ENCODE data around the gene MAPK8.
A peak's percentile ranks its signal among the peaks of the same experiment; 100 is the strongest.

The MAPK8 gene

GRCh38 chr10:48464871-48465736, 158.6 kb downstream of the MAPK8 start:
- DNase-seq = no peak

DNA sequence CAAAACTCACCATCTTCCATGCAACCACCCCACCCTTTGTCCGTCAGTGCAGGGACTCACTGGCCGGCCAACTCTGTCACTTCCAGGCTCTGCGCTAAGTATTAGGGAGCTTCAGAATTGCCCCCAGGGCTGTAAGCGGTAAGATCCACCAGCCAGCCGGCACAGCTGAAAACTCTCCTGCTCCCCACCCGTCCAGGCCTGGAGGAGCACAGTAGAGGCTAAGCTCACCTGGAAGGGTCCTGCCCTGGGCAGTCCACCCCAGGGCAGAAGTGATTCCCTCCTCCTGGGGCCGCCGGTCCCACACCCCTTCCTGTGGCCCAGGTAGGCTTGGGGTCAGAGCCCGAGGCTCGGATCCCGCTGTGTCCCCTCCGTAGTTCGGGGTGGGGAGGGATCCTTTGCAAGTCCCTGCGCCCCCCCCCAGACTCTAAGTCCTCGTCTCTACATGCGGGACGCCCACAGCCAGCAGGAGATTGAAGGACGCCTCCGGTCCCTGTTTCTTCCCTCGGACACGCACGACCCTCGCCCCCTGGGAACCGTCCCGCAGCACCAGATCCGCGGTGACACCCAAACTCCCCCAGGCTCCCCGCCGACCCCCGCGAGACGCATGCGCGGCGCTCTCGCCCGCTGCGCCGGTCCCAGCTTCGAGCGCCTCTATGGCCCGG, 159.5 kb downstream of the MAPK8 start:
- no peak for DNase-seq

- no peak for DNase-seq
Measured at GRCh38 chr10:48466611-48467240, 160.2 kb downstream of the MAPK8 start.

GRCh38 chr10:48467669-48468068, 161.2 kb downstream of the MAPK8 start:
- DNase-seq = no peak

- peak in 1 of 2 donors; percentile 9 for DNase-seq
Measured at GRCh38 chr10:48468130-48468790, 161.8 kb downstream of the MAPK8 start.

DNA sequence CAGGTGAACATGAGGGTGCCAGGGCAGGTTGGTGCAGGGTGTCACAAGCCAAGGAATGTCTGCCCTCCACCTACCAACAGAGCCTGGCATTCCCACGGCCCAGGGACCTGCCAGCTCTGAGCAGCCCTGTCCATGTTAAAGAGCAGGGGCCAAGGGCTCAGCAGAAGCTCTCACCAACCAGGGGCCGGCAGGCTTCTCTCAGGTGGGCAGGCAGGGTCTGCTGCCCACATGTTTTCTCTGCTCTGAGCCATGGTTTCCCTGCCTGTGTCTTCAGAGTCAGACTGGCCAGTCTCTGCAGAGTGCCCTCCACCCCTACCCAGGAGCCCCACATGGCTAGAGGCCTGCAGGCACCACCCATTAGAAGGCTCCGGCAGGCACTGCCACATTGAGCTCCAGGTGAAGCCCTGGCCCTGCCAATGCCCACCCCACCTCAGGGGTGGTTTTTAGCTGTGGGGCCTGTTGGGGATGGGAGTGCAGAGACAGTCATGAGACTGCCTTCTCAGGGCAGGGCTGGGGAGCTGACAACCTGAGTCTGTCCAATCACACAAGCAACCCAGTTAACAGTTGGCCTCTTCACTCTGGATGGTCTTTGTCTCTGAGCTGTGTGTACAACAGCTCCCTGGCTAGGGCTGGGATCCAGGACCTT, 162.5 kb downstream of the MAPK8 start:
- peak in 1 of 2 donors; percentile 14 for DNase-seq

DNA sequence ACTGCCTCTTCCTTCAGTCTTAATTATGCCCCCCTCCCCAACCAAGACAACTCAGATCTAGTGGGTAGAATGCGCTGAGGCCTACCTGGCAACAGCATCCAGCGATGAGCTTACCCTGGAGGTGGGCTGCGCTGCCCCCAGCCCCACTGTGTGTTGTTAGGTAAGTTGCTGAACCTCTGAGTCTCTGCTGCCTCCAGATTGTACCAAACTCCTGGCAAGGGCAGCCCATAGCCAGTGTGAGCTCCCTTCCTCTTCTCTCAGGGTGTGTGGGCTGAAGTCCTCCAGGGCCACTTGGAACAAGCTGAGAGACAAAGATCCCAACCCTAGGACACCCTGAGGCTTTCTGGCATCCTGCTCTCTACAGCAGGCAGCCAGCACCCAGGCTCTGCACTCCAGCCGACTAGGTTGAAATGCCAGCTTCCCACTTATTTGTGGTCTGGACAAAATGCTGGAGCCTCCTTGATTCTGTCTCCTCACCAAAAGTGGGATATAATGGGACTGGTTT, 163.1 kb downstream of the MAPK8 start:
- peak in 1 of 2 donors; percentile 3 for DNase-seq

- peak in 1 of 2 donors; percentile 8 for DNase-seq
Measured at GRCh38 chr10:48470115-48470892, 163.8 kb downstream of the MAPK8 start.

DNA sequence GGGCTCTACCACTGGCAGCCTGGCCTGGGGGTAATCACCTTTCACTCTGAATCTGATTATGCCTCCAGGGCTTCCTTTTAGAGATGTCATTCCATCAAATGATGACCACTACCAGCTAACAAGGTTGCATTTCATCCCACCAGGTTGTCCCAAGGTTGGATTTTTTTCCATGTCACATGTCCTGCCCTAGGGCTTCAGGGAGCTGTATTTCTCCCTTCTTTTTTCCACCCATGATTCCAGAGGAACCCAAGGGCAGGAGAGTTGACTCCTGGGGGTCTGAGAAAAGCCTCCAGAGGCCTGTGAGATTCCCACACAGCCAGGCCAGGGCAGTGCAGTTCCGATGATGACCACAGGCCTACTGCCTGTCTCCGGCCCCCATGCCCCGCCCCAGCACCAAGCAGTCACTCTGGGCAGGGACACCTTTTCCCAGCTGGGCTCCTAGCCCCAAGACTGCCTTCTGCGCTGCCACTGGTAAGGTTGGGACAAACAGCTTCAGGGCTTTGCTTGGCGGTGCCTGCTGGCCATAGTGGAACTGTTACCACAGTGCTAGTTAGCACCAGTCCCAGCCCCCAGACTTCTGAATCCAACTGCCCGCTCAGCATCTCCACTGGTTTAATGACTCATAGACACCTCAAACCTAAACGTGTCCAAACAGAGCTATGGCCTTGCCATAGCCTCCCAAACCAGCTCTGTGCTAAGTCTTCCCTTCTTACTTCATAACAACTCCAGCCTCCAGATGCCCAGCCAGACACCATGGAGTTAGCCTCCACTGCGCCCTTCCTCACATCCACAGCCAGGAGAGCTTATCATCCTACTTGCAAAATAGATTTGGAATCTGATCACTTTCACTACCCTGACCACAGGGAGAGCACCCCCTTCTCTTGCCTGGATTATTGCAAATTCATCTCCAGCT, 164.7 kb downstream of the MAPK8 start:
- peak in 1 of 2 donors; percentile 3 for DNase-seq

- no peak for DNase-seq
Measured at GRCh38 chr10:48472501-48473069, 166.1 kb downstream of the MAPK8 start.

GRCh38 chr10:48473704-48474103, 167.2 kb downstream of the MAPK8 start:
- DNase-seq = no peak

DNA sequence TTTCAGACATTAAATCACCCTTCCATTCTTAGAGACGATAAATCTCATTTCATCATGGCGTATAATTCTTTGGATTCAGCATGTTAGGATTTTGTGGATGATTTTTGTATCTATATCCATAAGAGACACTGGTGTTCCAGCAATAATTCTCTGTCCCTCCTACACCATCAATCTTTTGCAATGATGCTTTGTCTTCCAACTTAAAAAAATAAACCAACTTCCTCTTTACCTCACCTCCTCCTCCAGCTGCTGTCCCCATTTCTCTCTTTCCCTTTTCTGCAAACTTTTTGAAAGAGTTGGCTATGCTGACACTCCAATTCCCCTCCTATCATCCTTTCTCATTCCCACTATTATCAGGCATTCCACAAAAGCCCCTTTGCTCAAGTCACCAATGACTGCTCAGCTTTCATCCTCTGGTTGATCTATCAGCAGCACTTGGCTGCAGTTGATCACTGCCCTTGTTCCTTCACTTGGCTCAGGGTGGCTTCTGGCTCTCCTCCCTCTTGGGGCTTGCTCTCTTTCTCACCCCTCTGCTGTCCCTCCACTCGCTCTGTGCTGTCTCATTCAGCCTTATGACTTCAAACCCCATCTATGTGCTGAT, 168.4 kb downstream of the MAPK8 start:
- no peak for DNase-seq

DNA sequence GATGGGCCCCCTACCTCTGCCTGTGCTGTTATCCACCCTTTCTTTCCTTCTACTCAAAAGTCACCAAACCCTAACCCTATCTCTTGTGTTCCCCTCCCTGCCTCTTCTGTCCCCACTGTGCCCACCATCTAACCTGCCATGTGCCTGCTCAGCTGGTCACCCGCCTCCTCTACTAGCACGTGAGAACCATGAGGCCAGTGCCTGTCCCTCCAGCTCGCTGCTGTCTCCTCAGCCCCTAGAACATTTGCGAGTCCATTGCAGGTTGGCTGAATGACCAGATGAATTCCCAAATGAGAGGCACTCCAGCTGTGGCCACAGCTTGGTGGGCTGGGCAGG, 169.4 kb downstream of the MAPK8 start:
- no peak for DNase-seq

DNA sequence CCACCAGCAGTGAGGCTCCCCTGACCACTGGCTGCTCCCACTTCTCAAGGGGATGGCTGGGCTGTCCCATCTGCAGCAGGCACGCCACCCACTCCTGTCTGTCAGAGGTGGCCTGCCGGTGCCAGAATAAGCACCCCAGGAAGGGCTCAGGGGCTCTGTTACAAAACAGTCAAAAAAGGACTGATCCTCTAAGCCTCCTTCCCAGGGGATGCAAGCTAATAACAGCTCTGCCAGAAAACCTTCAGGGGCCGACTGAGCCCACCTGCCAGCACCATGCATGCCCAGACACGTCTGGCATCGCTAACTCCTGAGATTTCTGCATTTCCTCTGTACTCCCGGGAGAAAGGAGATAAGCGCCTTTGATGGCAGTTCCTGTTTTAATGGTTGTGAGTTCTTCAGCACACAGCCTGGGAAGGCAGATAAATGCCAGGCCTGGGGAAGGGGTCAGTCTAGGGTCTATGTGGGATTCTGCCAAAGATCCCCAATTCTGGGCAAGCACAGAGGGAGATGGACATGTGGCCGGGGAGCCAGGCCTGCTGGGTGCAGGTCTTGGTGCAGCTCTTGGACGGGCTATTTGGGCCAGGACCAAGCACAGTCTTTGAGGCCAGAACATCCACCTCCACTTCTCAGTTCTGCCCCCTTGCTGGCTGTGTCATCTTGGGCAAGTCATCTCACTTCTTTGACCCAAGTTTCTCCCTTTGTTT, 170.0 kb downstream of the MAPK8 start:
- no peak for DNase-seq

GRCh38 chr10:48477141-48477540, 170.7 kb downstream of the MAPK8 start:
- DNase-seq = no peak

- no peak for DNase-seq
Measured at GRCh38 chr10:48477616-48478015, 171.1 kb downstream of the MAPK8 start.

DNA sequence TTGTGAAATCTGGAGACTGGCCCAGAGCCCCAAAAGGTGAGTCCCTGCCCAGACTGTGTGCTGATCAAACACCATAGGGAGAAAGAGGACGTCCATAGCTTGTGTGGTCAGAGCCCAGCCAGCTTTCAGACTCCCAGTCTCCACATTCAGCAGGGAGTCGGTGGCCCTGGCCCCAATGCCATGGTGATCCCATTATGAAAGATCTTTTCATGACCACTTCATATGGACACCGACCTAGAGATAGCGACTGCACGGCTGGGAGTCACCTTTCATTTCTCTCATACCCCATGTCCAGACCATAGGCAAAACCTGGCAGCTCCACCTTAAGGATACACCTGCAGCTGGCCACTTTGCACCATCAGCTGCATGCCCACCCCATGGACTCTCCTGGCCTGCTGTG, 172.0 kb downstream of the MAPK8 start:
- DNase-seq = no peak

DNA sequence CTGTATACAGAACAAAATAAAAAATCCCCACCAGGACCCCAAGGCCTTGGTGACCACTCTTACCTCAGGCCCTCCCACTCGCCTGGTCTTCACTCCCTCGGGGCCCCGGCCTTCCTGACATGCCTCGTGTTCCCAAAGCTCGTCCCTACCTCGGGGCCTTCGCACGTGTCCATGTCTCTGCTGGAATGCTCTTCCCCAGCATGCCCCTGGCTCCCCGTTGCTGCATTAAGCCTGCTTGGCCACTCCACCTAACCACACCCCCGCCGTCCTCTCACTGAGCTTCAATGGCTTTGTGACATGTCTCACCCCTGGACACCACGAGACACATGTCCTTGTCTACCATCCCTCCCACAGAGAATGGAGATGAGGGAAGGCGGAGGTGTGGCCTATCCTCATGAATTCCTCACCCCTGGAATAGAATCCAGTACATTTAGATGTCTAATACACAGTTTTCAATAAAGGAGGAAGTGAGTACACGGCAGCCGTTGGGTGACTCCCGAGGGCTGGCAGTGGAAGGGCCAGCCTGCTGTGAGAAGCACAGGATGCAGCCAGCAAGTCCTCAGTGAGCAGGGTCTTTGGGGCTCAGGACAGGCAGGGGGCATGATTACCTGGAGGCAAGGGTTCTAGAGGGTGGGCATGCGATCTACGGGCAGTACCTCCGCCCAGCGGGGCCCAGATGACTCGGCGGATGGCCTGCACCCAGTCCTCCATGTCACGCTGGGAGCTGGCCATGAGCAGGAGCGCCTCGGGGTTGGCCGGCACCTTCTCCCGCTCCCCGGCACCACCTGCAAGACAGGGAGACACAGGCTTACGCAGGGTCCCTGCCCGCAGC, 172.7 kb downstream of the MAPK8 start:
- no peak for DNase-seq
